OCI-LY3 (cell line): ENCODE results near the gene IMPG1.
A peak's percentile ranks its signal among the peaks of the same experiment; 100 is the strongest.
"Not testable (repeated sequence)": the region's sequence is repeated elsewhere in the genome, so short reads cannot be mapped to it uniquely, and the experiment has no call there.

Experiments used
- H2AFZ ChIP-seq: fragments of 200-600, 300-600 bp; shearing (Covaris generic); 2 replicates; pipeline ENCODE4 v1.6.0; 2014; ENCODE audit warnings: antibody characterized with exemption, low read depth, low read length
- H3K27ac ChIP-seq: fragments of 200-600, 300-600 bp; sonication (generic); 2 replicates; pipeline ENCODE4 v1.5.1; 2014; ENCODE audit warnings: mild to moderate bottlenecking, low read length, moderate library complexity, mixed read lengths
- H3K27me3 ChIP-seq: fragments of 200-600, 300-600 bp; sonication (generic); 2 replicates; pipeline ENCODE4 v1.6.1; 2014; ENCODE audit warnings: low read depth, low read length, mixed read lengths
- H3K36me3 ChIP-seq: fragments of 200-600, 300-600 bp; sonication (generic); replicated peaks from 2 replicates; pipeline ENCODE3; 2014; ENCODE audit warnings: low read depth, low read length, mixed read lengths
- H3K4me1 ChIP-seq: fragments of 300-600, 200-600 bp; sonication (generic); 2 replicates; pipeline ENCODE4 v1.6.1; 2014; ENCODE audit warnings: low read length, mixed read lengths
- H3K4me2 ChIP-seq: fragments of 200-600, 300-600 bp; sonication (generic); 2 replicates; pipeline ENCODE4 v1.6.1; 2014; ENCODE audit warnings: low read length, mixed read lengths
- H3K4me3 ChIP-seq: fragments of 300-600, 200-600 bp; sonication (generic); 2 replicates; pipeline ENCODE4 v1.5.1; 2014; ENCODE audit warnings: antibody characterized with exemption, mild to moderate bottlenecking, low read length, moderate library complexity
- H3K79me2 ChIP-seq: fragments of 300-600, 200-600 bp; shearing (Covaris generic); 2 replicates; pipeline ENCODE4 v1.6.1; 2014; ENCODE audit warnings: mild to moderate bottlenecking, low read length, mixed read lengths
- H3K9ac ChIP-seq: fragments of 300-600, 200-600 bp; shearing (Covaris generic); 2 replicates; pipeline ENCODE4 v1.6.0; 2014; ENCODE audit warnings: mild to moderate bottlenecking, low read length, moderate library complexity
- H3K9me3 ChIP-seq: fragments of 200-600, 300-600 bp; shearing (Covaris generic); 2 replicates; pipeline ENCODE4 v1.6.1; 2014; ENCODE audit warnings: low read length, mixed read lengths; ENCODE audit not compliant: insufficient read depth
- H4K20me1 ChIP-seq: fragments of 200-600, 300-600 bp; sonication (generic); 2 replicates; pipeline ENCODE4 v1.6.1; 2016; ENCODE audit warnings: low read length, mixed read lengths; ENCODE audit not compliant: insufficient read depth
- CTCF ChIP-seq: fragments of 200-600, 300-600 bp; sonication (generic); IDR thresholded peaks from 2 replicates; pipeline ENCODE4 v1.5.1; 2014; ENCODE audit warnings: antibody characterized with exemption, low read length, low read depth
- EZH2phosphoT487 ChIP-seq: fragments of 200-600 bp; shearing (Covaris generic); IDR thresholded peaks from 2 replicates; pipeline ENCODE4 v1.6.1; 2018; ENCODE audit warnings: antibody characterized with exemption, mixed run types, low read depth

Gene IMPG1

GRCh38 chr6:75922226-75922625, 150.2 kb downstream of the IMPG1 start:
- no peaks in the 10 kb centered on the region for H4K20me1 ChIP-seq
- H2AFZ ChIP-seq: no peak overlapping the region
- no peaks in the 10 kb centered on the region for H3K27me3 ChIP-seq
- H3K4me3 ChIP-seq: no peak overlapping the region
- H3K9me3 ChIP-seq: no peaks in the 10 kb centered on the region
- H3K9ac ChIP-seq: no peak overlapping the region
- no peaks in the 10 kb centered on the region for H3K79me2 ChIP-seq
- no peak overlapping the region for H3K4me2 ChIP-seq
- H3K36me3 ChIP-seq: no peaks in the 10 kb centered on the region
- no peak overlapping the region for H3K27ac ChIP-seq
- TF ChIP-seq EZH2phosphoT487 (no peak), CTCF (no peak)
- peaks cover 24% of the 10 kb centered on the region for H3K4me1 ChIP-seq

- H4K20me1 ChIP-seq: no peaks in the 10 kb centered on the region
- H2AFZ ChIP-seq: no peak overlapping the region
- no peaks in the 10 kb centered on the region for H3K9me3 ChIP-seq
- peaks cover 9% of the 10 kb centered on the region for H3K4me1 ChIP-seq
- H3K36me3 ChIP-seq: no peaks in the 10 kb centered on the region
- H3K27ac ChIP-seq: no peak overlapping the region
- no peak overlapping the region for H3K4me2 ChIP-seq
- no peak overlapping the region for H3K9ac ChIP-seq
- no peaks in the 10 kb centered on the region for H3K79me2 ChIP-seq
- TF ChIP-seq CTCF (no peak), EZH2phosphoT487 (no peak)
- H3K27me3 ChIP-seq: no peaks in the 10 kb centered on the region
- no peak overlapping the region for H3K4me3 ChIP-seq
These were observed 159.4 kb downstream of the IMPG1 start for GRCh38 chr6:75913040-75913439.

DNA sequence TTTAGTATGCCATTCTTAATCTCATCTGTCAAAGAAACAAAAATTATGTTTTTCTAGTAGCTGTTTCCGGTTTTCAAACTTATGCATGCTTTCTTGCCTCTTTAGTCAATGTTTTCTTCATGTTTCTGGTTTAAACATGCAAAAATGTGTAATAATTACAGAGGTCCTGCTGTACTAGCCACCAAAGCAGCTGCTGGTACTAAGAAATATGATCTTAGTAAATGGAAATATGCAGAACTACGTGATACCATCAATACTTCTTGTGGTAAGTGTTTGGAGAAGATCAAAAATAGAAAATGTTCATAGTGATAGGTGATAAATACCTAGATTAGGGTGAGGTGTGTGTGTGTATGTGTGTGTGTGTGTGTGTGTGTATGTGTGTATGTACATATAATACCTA, 165.0 kb downstream of the IMPG1 start:
- peak overlapping the region; percentile 36; the same call in 1 of the 2 replicates for H2AFZ ChIP-seq
- peak overlapping the region; percentile 60 for H3K27ac ChIP-seq
- TF ChIP-seq CTCF (no peak), EZH2phosphoT487 (no peak)
- peaks cover 24% of the 10 kb centered on the region for H3K4me1 ChIP-seq
- H3K4me2 ChIP-seq: peak overlapping the region; percentile 53
- H3K79me2 ChIP-seq: no peaks in the 10 kb centered on the region
- no peaks in the 10 kb centered on the region for H3K36me3 ChIP-seq
- H3K27me3 ChIP-seq: no peaks in the 10 kb centered on the region
- no peak overlapping the region for H3K9ac ChIP-seq
- H3K4me3 ChIP-seq: peak overlapping the region; percentile 7; the same call in 1 of the 2 replicates
- H3K9me3 ChIP-seq: no peaks in the 10 kb centered on the region
- H4K20me1 ChIP-seq: no peaks in the 10 kb centered on the region

- H3K9me3 ChIP-seq: no peaks in the 10 kb centered on the region
- no peak overlapping the region; the same call in 1 of the 2 replicates for H3K9ac ChIP-seq
- H3K4me3 ChIP-seq: no peak overlapping the region
- H2AFZ ChIP-seq: no peak overlapping the region
- TF ChIP-seq CTCF: no peak
- no peaks in the 10 kb centered on the region for H4K20me1 ChIP-seq
- H3K79me2 ChIP-seq: no peaks in the 10 kb centered on the region
- H3K27me3 ChIP-seq: no peaks in the 10 kb centered on the region
- H3K36me3 ChIP-seq: no peaks in the 10 kb centered on the region
- H3K4me1 ChIP-seq: peaks cover 19% of the 10 kb centered on the region
- H3K4me2 ChIP-seq: peak overlapping the region; percentile 53; the same call in 1 of the 2 replicates
- peak overlapping the region; percentile 60; the same call in 1 of the 2 replicates for H3K27ac ChIP-seq
These were observed 165.6 kb downstream of the IMPG1 start for GRCh38 chr6:75906871-75907270.

GRCh38 chr6:75905129-75905528, 167.3 kb downstream of the IMPG1 start:
- H3K27ac ChIP-seq, H3K4me3 ChIP-seq: not testable (repeated sequence)
- H3K4me1 ChIP-seq: peaks cover 19% of the 10 kb centered on the region

DNA sequence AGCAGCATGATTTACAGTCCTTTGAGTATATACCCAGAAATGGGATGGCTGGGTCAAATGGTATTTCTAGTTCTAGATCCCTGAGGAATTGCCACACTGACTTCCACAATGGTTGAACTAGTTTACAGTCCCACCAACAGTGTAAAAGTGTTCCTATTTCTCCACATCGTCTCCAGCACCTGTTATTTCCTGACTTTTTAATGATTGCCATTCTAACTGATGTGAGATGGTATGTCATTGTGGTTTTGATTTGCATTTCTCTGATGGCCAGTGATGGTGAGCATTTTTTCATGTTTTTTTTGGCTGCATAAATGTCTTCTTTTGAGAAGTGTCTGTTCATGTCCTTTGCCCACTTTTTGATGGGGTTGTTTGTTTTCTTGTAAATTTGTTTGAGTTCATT, 172.2 kb downstream of the IMPG1 start:
- H3K4me3 ChIP-seq, H3K27ac ChIP-seq, H3K4me1 ChIP-seq, H2AFZ ChIP-seq, H3K79me2 ChIP-seq, H4K20me1 ChIP-seq, H3K27me3 ChIP-seq, H3K9ac ChIP-seq, H3K4me2 ChIP-seq, H3K9me3 ChIP-seq, H3K36me3 ChIP-seq: not testable (repeated sequence)

More at GRCh38 chr6:75905129-75905528, 167.3 kb downstream of the IMPG1 start:
- not testable (repeated sequence) for H4K20me1 ChIP-seq, H3K4me2 ChIP-seq, H3K9ac ChIP-seq, H3K79me2 ChIP-seq, H3K9me3 ChIP-seq, H3K27me3 ChIP-seq, H2AFZ ChIP-seq, H3K36me3 ChIP-seq
